Natural killer cell (primary cell): Measurements from ENCODE around the gene SMTNL2. TPM values are rescaled to one million over a fixed set of nuclear protein-coding genes. Genes with fewer than 3 reads are reported as not detected.

Source experiments
- ATAC-seq, 3 donors: fragments of 150-1000 bp in 2 of 3; fragments of 200-7000 bp in 1 of 3; cut with Tn5 transposase; 1 replicate in 1 of 3; 2 replicates in 2 of 3; pipeline ENCODE4 v1.10.0; 2021; ENCODE audit warnings: mild to moderate bottlenecking in 2 of 3, moderate library complexity in 2 of 3
- DNase-seq, 2 donors: peaks; one replicate each; pipeline versions ENCODE4 v3.0.0 to v3.0.0-alpha.2; 2013 to 2021; ENCODE audit warnings: mixed read lengths in 1 of 2
- H3K27ac ChIP-seq: one replicate; pipeline ENCODE4 v1.5.1; 2013; ENCODE audit warnings: mild to moderate bottlenecking, low read length
- H3K27me3 ChIP-seq: one replicate; pipeline ENCODE4 v1.6.1; 2013; ENCODE audit warnings: low read length; ENCODE audit not compliant: control insufficient read depth, insufficient read depth
- H3K36me3 ChIP-seq: one replicate; pipeline ENCODE4 v1.6.1; 2013; ENCODE audit warnings: low read length; ENCODE audit not compliant: control insufficient read depth, insufficient read depth
- H3K4me1 ChIP-seq: one replicate; pipeline ENCODE4 v1.6.1; 2013; ENCODE audit warnings: low read length; ENCODE audit not compliant: control insufficient read depth, insufficient read depth
- H3K4me3 ChIP-seq: one replicate; pipeline ENCODE4 v1.5.1; 2013; ENCODE audit warnings: low read length
- H3K9me3 ChIP-seq: one replicate; pipeline ENCODE4 v1.6.1; 2013; ENCODE audit warnings: low read length; ENCODE audit not compliant: control insufficient read depth, insufficient read depth
- H3K27ac Mint-ChIP-seq, 2 donors: one replicate each; pipeline ENCODE4 v1.8.0; 2022; ENCODE audit warnings: mild to moderate bottlenecking in 2 of 2, mixed read lengths in 2 of 2, moderate library complexity in 1 of 2
- H3K27me3 Mint-ChIP-seq, 2 donors: one replicate each; pipeline ENCODE4 v1.8.0; 2022; ENCODE audit warnings: low read depth in 2 of 2, mixed read lengths in 2 of 2
- H3K36me3 Mint-ChIP-seq: one replicate; pipeline ENCODE4 v1.8.0; 2022; ENCODE audit warnings: mixed read lengths
- H3K4me1 Mint-ChIP-seq, 2 donors: one replicate each; pipeline ENCODE4 v1.8.0; 2022; ENCODE audit warnings: mixed read lengths in 2 of 2
- H3K4me3 Mint-ChIP-seq: one replicate; pipeline ENCODE4 v1.8.0; 2022; ENCODE audit warnings: mild to moderate bottlenecking, moderate library complexity, mixed read lengths
- H3K9me3 Mint-ChIP-seq, 2 donors: one replicate each; pipeline ENCODE4 v1.8.0; 2022; ENCODE audit warnings: mixed read lengths in 2 of 2
- WGBS: methylation state at CpG from one replicate; pipeline ENCODE4 v1.1.7; 2013; ENCODE audit warnings: missing lambda C conversion rate; ENCODE audit not compliant: insufficient coverage; 5-methylcytosine and 5-hydroxymethylcytosine counted together
- intact Hi-C: fragments of 100-400 bp; cut with micrococcal nuclease; formaldehyde crosslinking; loops from one replicate; pipeline ENCODE4 v1.14.2; 2022
- total RNA-seq, 4 donors: library from RNA; stranded (reverse); fragments of 120-200 nt in 1 of 4; gene quantifications; one replicate each; pipeline versions ENCODE4 v1.2.3 to v1.2.4, GENCODE V29; 2013 to 2022
- TF ChIP-seq, protein P1 (sequence below): fragments of 200-600 bp; IDR thresholded peaks from one replicate; pipeline ENCODE4 v1.8.0; 2022; ENCODE audit warnings: antibody characterized with exemption

The SMTNL2 gene
- total RNA-seq, 3 donors from 2014 or later (not counting 1 experiment from before 2014, with no cell fraction given), result not detected

DNA sequence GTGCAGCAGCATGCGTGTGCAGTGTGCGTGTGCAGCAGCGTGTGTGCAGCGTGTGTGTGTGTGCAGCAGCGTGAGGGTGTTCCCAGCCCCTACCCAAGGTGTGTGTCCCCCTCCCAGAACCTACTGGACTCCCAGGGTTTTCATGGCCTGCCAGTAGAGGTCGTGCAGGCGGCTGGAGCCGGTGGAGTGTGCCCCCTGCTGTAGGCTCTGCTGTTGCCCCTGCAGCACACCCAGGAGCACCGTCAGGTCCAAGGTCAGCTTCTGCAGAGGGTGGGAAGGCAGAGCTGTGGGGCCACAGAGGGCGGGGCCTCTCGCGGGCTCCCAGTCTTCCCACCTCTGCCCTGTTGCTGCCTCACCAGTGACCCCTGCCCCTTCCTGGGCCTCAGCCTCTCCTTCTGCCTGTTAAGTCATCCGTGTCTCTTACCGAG is 44.1 kb upstream of the SMTNL2 start:
- H3K4me3 ChIP-seq, result no peak overlapping the region
- no peaks in the 10 kb centered on the region for H3K9me3 ChIP-seq
- no peaks in the 10 kb centered on the region for H3K27me3 Mint-ChIP-seq
- no peak overlapping the region for H3K27ac Mint-ChIP-seq
- intact Hi-C loops, result no loop called here
- no peak for ATAC-seq
- H3K4me1 Mint-ChIP-seq, result peaks cover 0 to 5% of the 10 kb centered on the region in 2 donors
- no peak overlapping the region for H3K4me3 Mint-ChIP-seq
- TF ChIP-seq, protein P1, sequence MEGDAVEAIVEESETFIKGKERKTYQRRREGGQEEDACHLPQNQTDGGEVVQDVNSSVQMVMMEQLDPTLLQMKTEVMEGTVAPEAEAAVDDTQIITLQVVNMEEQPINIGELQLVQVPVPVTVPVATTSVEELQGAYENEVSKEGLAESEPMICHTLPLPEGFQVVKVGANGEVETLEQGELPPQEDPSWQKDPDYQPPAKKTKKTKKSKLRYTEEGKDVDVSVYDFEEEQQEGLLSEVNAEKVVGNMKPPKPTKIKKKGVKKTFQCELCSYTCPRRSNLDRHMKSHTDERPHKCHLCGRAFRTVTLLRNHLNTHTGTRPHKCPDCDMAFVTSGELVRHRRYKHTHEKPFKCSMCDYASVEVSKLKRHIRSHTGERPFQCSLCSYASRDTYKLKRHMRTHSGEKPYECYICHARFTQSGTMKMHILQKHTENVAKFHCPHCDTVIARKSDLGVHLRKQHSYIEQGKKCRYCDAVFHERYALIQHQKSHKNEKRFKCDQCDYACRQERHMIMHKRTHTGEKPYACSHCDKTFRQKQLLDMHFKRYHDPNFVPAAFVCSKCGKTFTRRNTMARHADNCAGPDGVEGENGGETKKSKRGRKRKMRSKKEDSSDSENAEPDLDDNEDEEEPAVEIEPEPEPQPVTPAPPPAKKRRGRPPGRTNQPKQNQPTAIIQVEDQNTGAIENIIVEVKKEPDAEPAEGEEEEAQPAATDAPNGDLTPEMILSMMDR, result no peak
- no peak overlapping the region for H3K27ac ChIP-seq
- 78% methylated on average over 14 of the region's 14 CpGs for WGBS
- no peaks in the 10 kb centered on the region for H3K36me3 Mint-ChIP-seq
- no peaks in the 10 kb centered on the region for H3K4me1 ChIP-seq
- peaks cover 56% of the 10 kb centered on the region for H3K36me3 ChIP-seq
- no peak for DNase-seq
- no peaks in the 10 kb centered on the region for H3K9me3 Mint-ChIP-seq
- H3K27me3 ChIP-seq, result no peaks in the 10 kb centered on the region

DNA sequence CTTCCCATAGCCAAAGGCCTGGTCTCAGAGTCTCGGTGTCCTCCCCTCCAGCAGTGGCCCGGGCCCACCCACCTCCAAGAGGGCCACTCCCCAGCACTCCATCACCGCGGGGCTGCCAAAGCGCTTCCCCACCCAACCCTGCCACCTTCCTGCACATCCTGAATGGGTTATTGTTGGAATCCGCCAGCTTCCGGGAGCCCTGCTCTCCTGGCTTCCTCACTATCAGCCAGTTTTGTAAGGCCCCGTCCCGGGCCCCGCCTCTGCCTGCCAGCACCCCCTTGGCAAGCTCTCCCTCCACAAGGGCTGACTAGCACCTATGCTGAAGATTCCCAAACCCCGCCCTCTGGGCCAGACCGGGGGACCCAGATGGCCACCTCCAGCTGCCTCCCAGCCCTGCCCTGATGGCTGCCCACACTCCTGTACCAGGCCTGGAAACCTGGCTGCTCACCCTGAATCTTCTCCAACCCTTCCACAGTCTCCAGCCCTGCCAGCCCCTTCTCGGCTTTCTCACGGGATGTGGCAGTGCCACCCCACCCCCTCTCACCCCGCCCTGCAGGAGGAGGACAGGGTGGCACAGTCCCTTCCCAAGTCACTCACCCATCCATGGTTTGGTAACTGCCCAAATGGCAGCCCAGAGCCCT is 43.5 kb upstream of the SMTNL2 start:
- DNase-seq (no peak), ATAC-seq (no peak)
- no peaks in the 10 kb centered on the region for H3K4me1 ChIP-seq
- WGBS, result 82% methylated on average over 15 of the region's 15 CpGs
- H3K4me1 Mint-ChIP-seq, result peaks cover 0 to 5% of the 10 kb centered on the region in 2 donors
- H3K27ac ChIP-seq, result no peak overlapping the region
- intact Hi-C loops, result no loop called here
- H3K27me3 ChIP-seq, result no peaks in the 10 kb centered on the region
- no peak overlapping the region for H3K4me3 Mint-ChIP-seq
- no peaks in the 10 kb centered on the region for H3K9me3 Mint-ChIP-seq
- H3K36me3 Mint-ChIP-seq, result no peaks in the 10 kb centered on the region
- peaks cover 61% of the 10 kb centered on the region for H3K36me3 ChIP-seq
- no peaks in the 10 kb centered on the region for H3K9me3 ChIP-seq
- no peak overlapping the region for H3K27ac Mint-ChIP-seq
- no peaks in the 10 kb centered on the region for H3K27me3 Mint-ChIP-seq
- H3K4me3 ChIP-seq, result no peak overlapping the region
- TF ChIP-seq, protein P1, result no peak

DNA sequence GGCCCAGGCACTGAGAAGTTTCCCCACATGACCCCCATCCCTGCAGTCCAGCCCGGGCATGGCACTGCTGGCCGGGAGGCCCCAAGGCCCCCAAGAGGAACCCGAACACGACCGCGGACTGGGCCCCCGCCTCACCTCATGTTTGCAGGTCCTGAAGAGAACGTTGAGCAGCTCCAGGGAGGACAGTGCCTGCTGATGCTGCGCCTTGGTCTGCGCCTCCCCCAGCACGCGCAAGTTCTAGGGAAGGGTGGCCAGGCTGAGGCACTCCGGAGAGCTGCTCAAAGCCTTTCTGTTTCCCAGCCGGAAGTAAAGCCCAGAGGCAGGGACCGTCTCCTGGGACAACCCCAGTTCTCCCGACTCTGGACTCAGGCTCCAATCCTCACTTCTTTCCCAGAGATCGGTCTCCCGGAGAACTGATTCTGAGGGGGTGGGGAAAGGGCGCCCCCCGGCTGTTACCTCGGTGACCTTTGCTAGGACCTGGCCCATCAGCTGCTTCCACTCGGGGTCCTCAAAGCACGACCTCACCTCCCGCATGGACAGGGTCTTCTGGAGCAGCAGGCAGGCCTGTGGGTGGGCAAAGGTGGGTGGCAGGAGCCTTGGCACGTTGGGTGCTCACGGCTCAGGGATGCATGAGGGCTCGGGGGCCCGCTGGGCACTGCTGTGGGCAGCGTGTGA is 42.9 kb upstream of the SMTNL2 start:
- intact Hi-C loops, result no loop called here
- Mint-ChIP-seq H3K27ac (no peak overlapping the region), H3K27me3 (no peaks in the 10 kb centered on the region), H3K4me1 (peaks cover 0 to 5% of the 10 kb centered on the region in 2 donors), H3K36me3 (no peaks in the 10 kb centered on the region), H3K9me3 (no peaks in the 10 kb centered on the region), H3K4me3 (no peak overlapping the region)
- no peak overlapping the region for H3K27ac ChIP-seq
- WGBS, result 91% methylated on average over 29 of the region's 29 CpGs
- H3K4me1 ChIP-seq, result no peaks in the 10 kb centered on the region
- H3K27me3 ChIP-seq, result no peaks in the 10 kb centered on the region
- H3K4me3 ChIP-seq, result no peak overlapping the region
- TF ChIP-seq, protein P1, result no peak
- DNase-seq (no peak), ATAC-seq (no peak)
- peaks cover 63% of the 10 kb centered on the region for H3K36me3 ChIP-seq
- no peaks in the 10 kb centered on the region for H3K9me3 ChIP-seq
